ENCODE data around the gene CHRM2.

The CHRM2 gene

DNA sequence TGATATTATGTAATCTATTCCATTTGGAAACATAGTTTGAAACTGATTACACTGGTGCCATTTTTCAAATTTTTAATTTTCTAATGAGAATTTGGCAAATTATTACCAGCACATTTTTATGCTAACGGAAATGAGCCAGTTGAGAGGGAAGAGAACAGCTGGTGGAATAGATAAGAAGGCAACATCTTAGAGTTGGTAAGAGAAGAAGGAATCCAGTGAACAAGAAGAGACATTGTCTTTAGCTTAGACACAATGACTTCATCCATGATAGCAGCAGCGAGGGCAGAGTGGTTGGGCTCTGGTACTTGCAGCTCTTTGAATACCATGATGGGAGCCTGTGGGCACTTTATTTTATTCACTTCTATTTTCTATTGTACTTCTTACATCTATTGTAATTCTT is 89.6 kb downstream of the CHRM2 start:
- no peak for DNase-seq (ENCODE audit: low read depth)

DNA sequence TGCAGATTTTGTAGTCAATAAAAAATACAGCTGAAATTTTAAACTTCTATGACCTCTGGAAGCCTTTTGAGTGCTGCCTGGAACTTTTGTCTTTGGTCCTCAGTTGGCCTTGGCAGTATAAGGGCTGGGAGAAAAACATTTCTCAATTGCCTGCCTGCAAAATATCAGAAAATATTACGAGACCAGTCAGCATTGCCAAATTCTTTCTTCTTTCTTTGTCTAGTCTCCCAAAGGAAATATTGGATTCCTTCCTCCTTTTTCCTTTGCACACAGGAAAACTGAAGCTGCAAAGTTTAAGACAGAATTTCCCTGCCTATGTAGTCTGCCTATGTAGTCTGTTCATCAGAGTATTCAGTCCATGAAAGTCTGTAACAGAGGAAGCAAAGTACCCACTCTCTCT is 95.9 kb downstream of the CHRM2 start:
- no peak for DNase-seq (ENCODE audit: low read depth)

DNA sequence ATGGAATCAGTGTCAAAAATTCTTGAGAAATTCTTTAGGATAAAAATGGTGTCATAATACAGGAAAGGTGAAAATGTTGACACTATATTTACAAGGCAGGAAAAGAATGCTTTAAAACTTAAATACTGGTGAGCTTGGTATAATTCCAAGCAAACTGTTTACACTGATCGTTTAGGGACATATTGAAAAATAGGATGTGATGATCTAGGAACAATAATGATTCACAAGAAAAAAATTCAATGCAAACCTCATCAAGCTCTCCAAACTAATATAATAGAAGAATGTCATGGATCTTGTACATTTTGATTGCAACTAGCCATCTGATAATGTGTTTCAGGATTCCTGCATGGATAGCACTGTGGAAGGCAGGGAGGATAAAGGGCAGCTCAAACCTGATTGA is 98.4 kb downstream of the CHRM2 start:
- DNase-seq (ENCODE audit: low read depth), result no peak

DNA sequence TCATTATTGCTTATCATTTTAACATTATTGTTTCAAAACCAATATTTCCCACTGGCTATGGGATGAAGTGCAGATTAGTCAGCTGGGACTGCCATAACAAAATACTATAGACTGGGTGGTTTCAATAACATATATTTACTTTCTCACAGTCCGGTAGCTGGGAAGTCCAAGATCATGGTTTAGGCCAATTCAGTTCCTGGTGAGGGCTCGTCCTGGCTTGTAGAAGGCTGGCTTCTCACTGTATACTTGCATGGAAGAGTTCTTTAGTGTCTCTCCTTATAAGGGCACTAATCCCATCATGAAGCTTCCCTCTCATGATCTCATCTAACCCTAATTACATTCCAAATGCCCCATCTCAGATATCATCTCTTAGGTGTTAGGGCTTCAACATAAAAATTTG is 101.3 kb downstream of the CHRM2 start:
- no peak for DNase-seq (ENCODE audit: low read depth)

DNA sequence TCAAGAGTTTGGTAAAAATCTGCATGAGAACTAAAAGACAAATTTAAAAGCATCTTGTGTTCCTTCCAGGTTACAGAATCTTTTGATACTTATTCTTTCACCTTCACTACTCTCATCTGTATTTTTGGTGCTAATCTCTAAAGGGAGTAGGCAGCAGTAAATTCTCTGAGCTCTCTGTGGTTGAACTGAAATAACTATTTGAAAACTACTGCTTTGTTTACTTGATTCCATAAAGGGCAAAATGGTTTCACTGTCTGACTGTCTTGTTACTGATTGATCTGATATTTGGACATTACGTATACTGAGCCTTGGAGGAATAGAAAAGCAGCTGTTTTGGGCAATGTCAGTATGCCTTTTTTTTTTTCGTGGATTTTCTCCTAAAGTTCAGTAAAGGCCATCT is 103.3 kb downstream of the CHRM2 start:
- no peak for DNase-seq (ENCODE audit: low read depth)

DNA sequence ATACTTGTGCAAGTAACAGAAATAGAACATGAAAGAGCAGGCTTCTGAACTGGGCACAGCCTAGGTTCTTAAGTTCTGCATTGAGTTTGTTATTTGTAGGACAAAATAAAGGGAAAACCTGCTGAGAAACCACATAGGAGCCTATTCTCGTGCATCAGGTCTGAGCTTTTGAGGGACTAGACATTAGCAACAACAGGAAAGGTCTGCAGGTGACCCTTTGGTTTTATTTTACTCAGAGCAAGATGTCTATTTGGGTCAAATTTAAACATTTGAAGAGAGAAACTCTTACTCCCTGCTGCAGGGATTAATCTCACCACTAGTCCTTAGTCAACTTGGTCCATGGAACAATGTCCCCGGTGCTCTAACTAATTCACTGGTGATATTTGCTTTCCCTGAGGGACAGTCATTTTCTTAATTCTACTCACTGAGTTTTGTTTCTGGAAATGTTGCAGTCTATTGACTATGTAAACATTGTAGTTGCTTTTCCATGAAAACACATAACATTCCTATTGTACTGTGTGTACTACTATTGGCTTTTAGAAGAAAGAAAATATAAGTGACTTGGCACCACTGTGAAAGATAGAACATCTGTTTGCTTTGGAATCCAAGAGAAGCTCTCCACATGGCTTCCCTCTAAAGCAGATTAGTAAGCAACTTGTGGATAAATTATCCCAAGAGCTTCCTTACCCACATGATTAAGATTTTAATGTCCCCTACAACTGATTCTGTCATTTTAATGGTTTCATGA is 108.2 kb downstream of the CHRM2 start:
- DNase-seq (ENCODE audit: low read depth), result no peak

DNA sequence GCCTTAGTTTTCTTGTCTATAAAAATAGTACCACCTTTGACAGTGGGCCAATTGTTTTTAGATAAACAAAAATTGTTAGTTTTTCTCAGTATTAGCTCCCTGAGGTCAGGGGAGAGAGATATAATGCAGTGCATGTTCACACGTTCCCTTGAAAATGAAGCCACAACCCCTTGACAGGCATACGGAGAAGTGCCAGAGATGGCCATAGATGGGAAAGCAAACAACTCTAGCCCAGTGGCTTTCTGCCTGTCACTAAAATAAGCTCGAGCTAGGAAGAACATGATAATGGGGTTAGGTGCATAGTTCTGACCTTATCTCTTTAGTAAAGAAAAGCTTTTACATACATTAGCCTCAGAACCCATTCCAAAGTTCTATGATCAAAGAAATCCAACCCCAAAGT is 124.9 kb downstream of the CHRM2 start:
- DNase-seq (ENCODE audit: low read depth), result no peak

DNA sequence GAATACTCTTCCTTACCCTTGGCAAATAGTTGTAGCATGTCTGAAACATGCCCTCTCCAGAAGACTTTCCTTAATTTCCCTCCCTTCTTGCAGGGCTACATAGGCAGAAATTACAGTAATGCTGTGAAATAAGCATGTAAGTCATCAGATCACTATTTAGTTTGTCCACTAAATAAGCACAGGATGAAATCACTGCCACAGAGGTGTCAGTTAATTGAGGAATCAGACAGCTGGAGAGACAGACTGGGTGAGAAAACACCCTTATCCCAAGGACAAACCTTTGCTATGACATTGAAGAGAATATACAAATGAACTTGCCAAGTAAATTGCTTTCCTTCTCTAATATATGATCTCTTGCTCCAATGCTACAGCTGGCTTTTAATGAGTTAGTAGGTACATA is 129.3 kb downstream of the CHRM2 start:
- DNase-seq (ENCODE audit: low read depth), result no peak

DNA sequence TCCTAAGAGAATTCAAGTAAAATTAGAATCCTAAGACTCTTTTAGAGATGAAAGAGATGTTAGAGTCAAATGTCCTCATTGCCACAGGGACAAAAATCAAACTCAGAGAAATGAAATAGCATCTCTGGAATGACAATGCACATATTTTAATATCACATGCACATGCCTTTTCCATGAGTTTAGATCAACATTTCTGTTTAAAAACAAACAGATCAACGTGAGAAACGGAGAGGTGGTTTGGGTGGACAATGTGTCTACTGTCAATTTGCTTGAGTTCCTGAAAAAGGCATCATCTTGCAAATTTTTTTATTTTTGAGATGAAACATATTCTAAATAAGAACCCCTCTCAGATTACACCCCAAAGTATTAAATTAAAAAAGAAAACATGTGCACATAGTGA is 130.0 kb downstream of the CHRM2 start:
- DNase-seq (ENCODE audit: low read depth), result no peak

DNA sequence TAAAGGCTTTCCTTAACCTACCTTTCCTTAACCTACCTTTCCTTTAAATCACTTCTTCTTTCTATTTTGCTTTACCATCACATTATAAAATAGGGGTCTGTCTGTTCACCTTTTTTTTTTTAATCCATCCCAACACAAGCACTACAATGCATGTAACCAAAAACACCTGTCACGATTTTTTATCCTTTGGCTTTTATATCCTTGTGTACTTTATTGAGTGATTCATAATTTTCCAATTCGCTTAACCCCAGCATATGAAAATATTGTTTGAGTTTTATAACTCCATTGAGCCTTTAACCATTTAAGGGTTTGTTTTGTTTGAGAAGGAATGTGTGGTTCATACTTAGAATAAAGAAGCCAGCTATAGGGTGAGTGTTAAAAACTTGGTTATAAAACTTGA is 132.2 kb downstream of the CHRM2 start:
- no peak for DNase-seq (ENCODE audit: low read depth)

DNA sequence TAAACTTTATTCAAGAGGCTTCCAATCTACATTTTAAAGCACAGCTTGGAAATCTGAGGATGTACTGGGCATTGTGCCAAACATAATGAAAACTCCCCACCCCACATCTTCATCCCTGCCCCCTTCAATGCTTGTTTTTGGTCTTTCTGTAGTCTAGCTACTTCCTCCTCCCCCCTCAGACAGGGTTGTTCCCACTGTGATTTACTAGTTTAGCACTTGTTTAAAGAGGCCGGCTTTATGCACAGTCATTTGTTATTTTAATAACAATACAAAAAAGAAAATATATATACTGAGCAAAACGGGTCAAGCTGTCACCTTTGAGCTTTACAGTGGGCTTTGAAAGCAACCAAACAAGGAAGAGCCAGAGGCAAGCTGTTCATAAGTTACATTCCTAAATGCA is 132.6 kb downstream of the CHRM2 start:
- no peak for DNase-seq (ENCODE audit: low read depth)

DNA sequence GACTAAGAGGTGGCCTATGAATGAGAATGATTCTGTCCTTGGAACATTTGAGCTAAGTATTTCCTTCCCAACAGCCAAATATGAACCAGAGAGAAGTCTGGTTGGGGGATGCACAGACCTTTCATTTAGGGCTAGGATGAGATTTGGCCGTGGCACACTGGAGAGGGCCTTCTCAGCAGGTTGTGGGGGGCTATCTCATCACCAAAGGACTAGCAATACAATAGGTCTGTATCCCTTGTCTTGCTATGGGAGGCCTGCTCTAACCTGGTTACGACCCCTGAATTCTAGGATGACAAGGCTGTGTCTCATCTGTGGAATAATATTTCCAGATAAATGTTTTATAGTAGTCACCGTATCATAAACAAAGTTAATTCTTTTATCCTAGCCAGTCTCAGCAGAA is 133.0 kb downstream of the CHRM2 start:
- no peak for DNase-seq (ENCODE audit: low read depth)

DNA sequence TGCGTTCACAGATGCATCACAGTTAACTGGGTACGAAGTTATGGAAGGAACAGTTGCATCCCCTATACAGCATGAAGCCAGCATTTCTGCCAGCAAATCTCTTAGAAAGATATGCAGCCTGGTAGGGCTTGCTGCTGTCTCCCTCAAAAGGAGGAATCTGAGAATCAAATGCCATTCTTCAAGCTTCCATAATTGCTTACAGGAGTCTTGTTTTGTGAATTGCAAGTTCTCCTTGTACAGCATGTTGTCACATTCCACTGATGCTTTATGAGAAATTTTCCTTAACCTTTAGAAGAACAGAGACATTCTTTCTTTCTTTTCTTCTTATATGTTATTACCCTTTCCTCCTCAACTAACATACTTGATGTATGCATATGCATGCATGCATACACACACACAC is 134.6 kb downstream of the CHRM2 start:
- DNase-seq (ENCODE audit: low read depth), result no peak

DNA sequence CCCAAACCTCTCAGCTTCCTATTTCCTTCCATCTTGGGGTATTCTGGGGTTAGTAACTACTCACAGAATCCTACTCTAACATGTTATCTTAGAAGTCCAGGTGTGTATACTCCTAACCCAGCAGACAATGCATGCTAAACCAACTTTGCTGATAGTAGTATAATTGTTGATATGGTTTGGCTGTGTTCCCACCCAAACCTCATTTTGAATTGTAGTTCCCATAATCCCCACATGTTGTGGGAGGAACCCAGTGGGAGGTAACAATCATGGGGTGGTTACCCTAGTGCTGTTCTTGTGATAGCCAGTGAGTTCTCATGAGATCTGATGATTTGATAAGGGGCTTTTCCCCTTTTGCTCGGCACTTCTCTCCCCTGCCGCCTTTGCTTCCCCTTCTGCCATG is 135.1 kb downstream of the CHRM2 start:
- DNase-seq (ENCODE audit: low read depth), result no peak

DNA sequence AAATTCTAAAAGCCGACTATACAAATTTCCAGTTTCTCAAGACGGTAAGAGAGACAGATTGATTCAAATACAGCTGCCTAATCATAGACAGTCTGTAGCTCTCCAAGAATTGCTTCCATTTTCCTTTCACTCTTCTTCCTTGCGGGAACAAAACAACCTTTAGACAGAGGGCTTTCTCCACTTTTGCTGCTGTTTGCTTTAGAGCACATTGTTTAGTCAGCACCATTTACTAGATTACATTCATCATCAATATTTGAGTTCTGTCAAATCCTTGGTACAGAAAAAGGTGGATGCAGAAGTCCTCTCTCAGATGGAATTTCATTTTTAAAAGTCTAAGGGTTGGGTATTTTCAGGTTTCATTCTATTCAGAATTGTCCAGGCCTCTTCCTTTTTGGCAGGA is 137.4 kb downstream of the CHRM2 start:
- no peak for DNase-seq (ENCODE audit: low read depth)

DNA sequence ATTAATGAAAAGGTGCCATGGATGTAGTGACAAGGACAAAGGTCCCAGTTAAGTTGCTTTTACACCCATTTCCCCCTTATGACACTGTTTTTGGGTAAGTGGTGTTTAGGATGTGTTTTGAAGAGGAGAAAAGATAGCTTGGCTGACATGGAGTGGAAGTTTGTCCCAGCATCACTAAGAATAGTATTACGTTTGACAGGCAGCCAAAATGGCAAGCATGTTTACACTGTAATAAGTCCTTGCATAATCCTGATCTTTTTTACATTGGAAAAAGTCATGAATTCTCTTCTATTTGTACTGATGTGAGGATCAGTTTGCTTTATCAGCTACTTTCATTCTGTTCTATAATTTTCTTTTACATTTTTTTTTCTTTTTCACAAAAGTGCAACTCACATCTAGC is 137.8 kb downstream of the CHRM2 start:
- no peak for DNase-seq (ENCODE audit: low read depth)

DNA sequence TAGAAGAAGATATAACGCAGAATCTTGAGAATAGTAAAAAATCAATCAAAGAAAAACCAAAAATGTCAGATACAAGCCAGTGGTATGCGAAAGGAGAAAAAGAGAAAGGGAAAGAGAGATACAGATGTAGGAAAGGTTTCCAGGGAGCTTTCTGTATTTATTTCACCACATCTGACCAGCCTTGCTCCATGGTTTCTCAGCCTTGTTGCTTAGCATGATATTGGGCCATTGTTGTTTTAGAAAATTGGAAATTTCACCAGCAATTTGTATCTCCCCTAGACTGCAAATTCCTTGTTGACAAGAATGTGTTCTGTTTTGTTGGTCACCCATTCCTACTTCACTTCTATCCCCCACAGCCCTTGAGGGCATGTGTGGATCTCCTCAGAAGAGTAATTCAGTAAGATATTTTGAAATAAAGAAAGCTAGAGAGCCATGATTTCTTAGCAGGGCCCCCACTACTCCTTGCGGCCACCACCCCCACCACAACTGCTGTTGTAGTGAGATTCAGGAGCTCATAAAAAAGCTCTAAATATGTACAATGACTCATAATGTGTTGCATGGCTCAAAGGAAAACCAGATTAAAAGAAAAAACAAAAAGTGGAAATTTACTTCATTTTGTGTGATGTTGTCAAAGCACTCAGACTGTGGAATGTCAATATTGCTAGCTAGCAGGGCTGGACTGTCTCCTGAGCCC is 138.7 kb downstream of the CHRM2 start:
- DNase-seq (ENCODE audit: low read depth), result no peak

DNA sequence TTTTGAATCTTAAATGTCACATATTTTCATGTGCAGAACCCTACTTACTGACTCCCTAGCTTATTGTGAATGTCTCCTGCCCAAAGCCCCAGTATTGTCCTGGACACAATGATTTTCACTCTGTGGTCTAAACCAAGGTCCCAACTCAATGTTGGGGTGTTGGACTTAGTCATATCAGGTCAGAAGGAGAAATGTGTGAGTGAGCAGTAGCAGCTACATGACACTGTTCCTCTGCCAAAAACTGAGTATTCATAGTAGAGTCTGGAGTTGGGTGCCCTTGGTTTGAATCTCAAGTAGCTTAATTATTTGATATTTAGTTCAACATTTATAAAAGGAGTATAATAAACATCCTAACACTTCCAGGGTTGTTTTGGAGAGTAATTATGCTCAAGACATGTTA is 141.0 kb downstream of the CHRM2 start:
- no peak for DNase-seq (ENCODE audit: low read depth)

DNA sequence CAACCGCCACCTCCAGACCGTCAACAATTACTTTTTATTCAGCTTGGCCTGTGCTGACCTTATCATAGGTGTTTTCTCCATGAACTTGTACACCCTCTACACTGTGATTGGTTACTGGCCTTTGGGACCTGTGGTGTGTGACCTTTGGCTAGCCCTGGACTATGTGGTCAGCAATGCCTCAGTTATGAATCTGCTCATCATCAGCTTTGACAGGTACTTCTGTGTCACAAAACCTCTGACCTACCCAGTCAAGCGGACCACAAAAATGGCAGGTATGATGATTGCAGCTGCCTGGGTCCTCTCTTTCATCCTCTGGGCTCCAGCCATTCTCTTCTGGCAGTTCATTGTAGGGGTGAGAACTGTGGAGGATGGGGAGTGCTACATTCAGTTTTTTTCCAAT is 146.6 kb downstream of the CHRM2 start:
- no peak for DNase-seq (ENCODE audit: low read depth)

DNA sequence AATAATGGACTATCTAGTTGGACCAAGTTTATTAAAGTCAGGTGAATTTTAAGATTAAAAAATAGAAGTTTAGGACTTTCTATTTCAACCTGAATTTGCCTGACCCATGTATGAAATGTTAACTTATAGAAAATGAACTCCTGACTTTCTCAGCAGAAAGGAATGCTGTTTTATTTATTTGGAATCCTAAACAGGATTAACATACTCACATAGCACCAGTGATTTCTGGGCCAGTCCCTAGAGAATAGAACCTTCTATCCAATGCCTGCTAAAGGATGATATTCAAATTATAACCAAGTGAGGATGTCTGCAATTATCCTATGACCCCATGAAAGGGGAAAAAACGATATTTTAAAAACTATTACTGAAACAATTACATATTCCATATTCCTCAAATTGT is 148.8 kb downstream of the CHRM2 start:
- no peak for DNase-seq (ENCODE audit: low read depth)

DNA sequence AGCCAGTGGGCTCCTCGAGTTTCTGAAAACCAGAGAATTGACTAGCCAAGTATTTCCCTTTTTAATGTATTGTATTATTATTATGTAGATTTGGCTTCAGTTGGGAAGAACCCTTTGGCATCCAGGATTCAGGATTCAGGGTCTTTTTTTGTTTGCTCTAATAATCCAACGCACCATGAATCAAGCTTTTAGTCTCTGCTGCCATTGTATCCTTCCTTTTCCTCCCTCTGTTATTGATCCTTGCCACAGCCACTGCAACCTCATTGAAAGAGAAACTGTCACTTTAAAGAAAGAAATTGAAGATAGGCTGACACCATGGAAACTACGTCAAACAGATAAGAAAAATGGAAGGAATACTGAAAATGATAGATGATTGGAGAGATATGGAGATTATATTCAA is 150.0 kb downstream of the CHRM2 start:
- no peak for DNase-seq (ENCODE audit: low read depth)

DNA sequence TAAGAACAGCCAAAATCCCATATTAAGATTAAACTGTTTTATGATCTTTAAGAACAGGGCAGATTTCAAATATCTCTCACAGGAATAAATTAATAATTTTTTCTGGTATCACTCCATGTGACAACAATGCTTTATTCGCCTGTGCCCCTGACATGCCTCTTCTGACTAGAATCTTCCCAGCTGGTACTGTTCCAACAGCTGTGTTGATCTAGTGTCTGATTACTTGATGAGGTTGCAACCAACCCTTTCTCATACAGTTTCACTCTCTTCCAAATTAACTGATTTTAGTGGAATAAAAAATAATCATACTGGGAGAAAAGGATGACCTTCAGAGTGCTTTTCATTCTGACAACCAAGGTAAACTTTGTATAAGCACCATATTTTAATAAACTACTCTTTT is 151.9 kb downstream of the CHRM2 start:
- no peak for DNase-seq (ENCODE audit: low read depth)

DNA sequence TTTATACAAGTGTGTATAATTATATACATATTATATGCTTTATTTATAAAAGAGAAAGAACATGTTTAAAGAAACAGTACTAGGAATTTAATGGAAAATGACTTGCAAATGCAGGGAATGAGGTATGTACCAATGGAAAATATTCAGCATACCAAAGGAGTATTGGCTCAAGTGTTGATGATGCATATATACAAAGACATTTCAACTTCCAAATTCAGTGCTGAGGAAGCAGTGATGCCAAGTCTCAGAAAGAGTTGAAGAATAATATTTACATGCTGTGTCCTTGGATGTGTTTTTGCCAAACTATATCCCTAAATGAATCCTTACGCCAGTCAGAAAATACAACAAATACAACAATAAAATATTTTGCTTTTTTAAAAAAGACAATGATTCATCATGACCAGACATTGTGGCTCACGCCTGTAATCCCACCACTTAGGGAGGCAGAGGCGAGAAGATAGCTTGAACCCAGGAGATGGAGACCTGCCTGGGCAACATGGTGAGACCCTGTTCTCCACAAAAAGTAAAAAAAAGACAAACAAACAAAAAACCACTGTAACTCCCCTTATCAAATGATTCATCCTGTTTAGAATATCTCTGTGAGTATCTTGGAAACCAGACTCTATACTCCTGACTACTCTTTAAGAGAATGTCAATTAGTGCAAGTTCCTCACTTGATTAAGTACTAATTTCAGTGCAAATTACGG is 157.2 kb downstream of the CHRM2 start:
- DNase-seq (ENCODE audit: low read depth), result no peak

DNA sequence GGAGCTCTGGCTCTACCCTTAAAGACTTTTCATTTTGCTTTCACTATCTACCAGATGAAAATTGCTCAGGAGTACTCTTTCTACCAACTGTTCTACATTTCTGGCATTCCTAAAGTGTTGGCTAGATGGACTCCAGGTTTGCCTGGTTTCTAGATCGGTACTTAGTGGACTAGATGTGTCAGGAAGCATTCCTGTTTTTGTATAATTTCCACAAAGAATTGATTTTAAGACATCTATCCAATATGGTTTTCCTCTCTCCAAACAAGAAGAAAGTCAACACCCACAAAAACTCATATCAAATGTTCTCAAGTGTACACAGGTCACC is 157.7 kb downstream of the CHRM2 start:
- DNase-seq (ENCODE audit: low read depth), result no peak
